A673 (cell line): ENCODE data around the gene GLRA3. TPM values are rescaled to one million over a fixed set of nuclear protein-coding genes. Genes with fewer than 3 reads are reported as not detected.

ENCODE experiments used
- BruUV-seq: library from RNA; stranded (reverse); fragments of 400-500 nt; replicated peaks from 2 replicates; lab custom pipeline; 2021; lab: Mats Ljungman, UMichigan
- CTCF ChIA-PET: fragments of 300-600 bp; sonication (Branson Sonifier 250); formaldehyde crosslinking; loops from one replicate; lab custom pipeline; 2022; ENCODE audit warnings: antibody characterized with exemption; lab: Charles Lee
- POLR2A ChIA-PET: fragments of 300-600 bp; sonication (Branson Sonifier 250); formaldehyde crosslinking; loops from one replicate; lab custom pipeline; 2022; ENCODE audit warnings: antibody characterized with exemption; ENCODE audit not compliant: low non-redundant PET; lab: Charles Lee
- DNase-seq: peaks from one replicate; pipeline ENCODE4 v3.0.0-alpha.2; 2015; ENCODE audit warnings: low spot score
- H3K27ac ChIP-seq: fragments of 200-600 bp; sonication (generic); 2 replicates; pipeline ENCODE4 v1.5.1; 2016; ENCODE audit warnings: mixed run types, low read depth, mild to moderate bottlenecking, mixed read lengths, antibody characterized with exemption, low read length; ENCODE audit not compliant: poor library complexity, severe bottlenecking
- H3K27me3 ChIP-seq: fragments of 200-600 bp; sonication (generic); replicated peaks from 2 replicates; pipeline ENCODE4 v1.6.1; 2017; ENCODE audit warnings: mixed run types, low read depth, mild to moderate bottlenecking, mixed read lengths, antibody characterized with exemption, low read length; ENCODE audit not compliant: insufficient read depth, poor library complexity
- H3K36me3 ChIP-seq: fragments of 200-600 bp; sonication (generic); 2 replicates; pipeline ENCODE4 v1.6.1; 2016; ENCODE audit warnings: mixed run types, mild to moderate bottlenecking, mixed read lengths, antibody characterized with exemption, low read length; ENCODE audit not compliant: insufficient read depth, poor library complexity, severe bottlenecking
- H3K4me1 ChIP-seq: fragments of 200-600 bp; sonication (generic); 2 replicates; pipeline ENCODE4 v1.6.1; 2017; ENCODE audit warnings: mixed run types, mild to moderate bottlenecking, mixed read lengths, antibody characterized with exemption, low read length; ENCODE audit not compliant: insufficient read depth, poor library complexity, severe bottlenecking
- H3K4me3 ChIP-seq: fragments of 200-600 bp; sonication (generic); 2 replicates; pipeline ENCODE4 v1.5.1; 2016; ENCODE audit warnings: low read depth, mixed run types, mild to moderate bottlenecking, mixed read lengths, low read length; ENCODE audit not compliant: poor library complexity, severe bottlenecking
- H3K9me3 ChIP-seq: fragments of 200-600 bp; sonication (generic); 2 replicates; pipeline ENCODE4 v1.6.1; 2016; ENCODE audit warnings: mixed run types, low read depth, mild to moderate bottlenecking, mixed read lengths, antibody characterized with exemption, low read length; ENCODE audit not compliant: poor library complexity, severe bottlenecking
- EZH2 ChIP-seq: fragments of 200-600 bp; sonication (generic); IDR thresholded peaks from 2 replicates; pipeline ENCODE4 v1.6.1; 2017; ENCODE audit warnings: borderline replicate concordance, low read depth, mild to moderate bottlenecking, mixed read lengths, antibody characterized with exemption, low read length; ENCODE audit not compliant: poor library complexity, severe bottlenecking
- intact Hi-C: fragments of 100-400 bp; cut with micrococcal nuclease; formaldehyde crosslinking; loops from one replicate; pipeline ENCODE4 v1.10.0; 2022; ENCODE audit not compliant: unreplicated experiment
- total RNA-seq: library from RNA; stranded (reverse); gene quantifications from 2 replicates; pipeline ENCODE4 v1.2.3, GENCODE V29; 2021
- TF ChIP-seq, protein P1 (sequence below): fragments of 300-800, 200-600 bp; sonication (generic); conservative IDR thresholded peaks from 2 replicates; pipeline ENCODE4 v1.5.1; 2017; ENCODE audit warnings: low read depth, mild to moderate bottlenecking, antibody characterized with exemption, low read length, moderate library complexity, mixed read lengths

The GLRA3 gene
- total RNA-seq, 1 experiment from 2014 or later = 0.06 TPM

DNA sequence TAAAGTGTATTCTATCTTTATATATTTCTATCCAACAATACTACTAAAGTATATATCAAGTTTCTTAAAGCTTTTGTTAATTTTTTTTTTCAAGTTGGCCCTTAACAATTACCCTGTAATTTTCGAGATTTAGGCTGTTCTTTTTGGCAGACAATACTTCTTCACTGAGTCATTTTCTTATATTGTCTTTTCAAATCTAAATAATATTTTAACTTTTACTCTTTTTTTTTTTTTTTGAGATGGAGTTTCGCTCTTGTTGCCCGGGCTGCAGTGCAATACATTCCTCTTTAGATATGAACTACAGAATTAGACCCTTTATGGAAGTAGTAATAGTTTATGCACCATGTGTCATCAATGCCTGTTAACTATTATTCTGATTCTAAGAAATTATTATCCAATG, 120.7 kb downstream of the GLRA3 start:
- Histone ChIP-seq H3K9me3 (no peaks in the 10 kb centered on the region), H3K27ac (no peak overlapping the region), H3K27me3 (no peaks in the 10 kb centered on the region), H3K4me1 (no peaks in the 10 kb centered on the region), H3K4me3 (no peak overlapping the region), H3K36me3 (no peaks in the 10 kb centered on the region)
- intact Hi-C loops = no loop called here
- TF ChIP-seq, protein P1, sequence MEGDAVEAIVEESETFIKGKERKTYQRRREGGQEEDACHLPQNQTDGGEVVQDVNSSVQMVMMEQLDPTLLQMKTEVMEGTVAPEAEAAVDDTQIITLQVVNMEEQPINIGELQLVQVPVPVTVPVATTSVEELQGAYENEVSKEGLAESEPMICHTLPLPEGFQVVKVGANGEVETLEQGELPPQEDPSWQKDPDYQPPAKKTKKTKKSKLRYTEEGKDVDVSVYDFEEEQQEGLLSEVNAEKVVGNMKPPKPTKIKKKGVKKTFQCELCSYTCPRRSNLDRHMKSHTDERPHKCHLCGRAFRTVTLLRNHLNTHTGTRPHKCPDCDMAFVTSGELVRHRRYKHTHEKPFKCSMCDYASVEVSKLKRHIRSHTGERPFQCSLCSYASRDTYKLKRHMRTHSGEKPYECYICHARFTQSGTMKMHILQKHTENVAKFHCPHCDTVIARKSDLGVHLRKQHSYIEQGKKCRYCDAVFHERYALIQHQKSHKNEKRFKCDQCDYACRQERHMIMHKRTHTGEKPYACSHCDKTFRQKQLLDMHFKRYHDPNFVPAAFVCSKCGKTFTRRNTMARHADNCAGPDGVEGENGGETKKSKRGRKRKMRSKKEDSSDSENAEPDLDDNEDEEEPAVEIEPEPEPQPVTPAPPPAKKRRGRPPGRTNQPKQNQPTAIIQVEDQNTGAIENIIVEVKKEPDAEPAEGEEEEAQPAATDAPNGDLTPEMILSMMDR = no peak
- no peak for TF ChIP-seq EZH2
- DNase-seq = no peak
- BruUV-seq = no TSS peak
- POLR2A ChIA-PET = no interaction called here
- CTCF ChIA-PET = no interaction called here

DNA sequence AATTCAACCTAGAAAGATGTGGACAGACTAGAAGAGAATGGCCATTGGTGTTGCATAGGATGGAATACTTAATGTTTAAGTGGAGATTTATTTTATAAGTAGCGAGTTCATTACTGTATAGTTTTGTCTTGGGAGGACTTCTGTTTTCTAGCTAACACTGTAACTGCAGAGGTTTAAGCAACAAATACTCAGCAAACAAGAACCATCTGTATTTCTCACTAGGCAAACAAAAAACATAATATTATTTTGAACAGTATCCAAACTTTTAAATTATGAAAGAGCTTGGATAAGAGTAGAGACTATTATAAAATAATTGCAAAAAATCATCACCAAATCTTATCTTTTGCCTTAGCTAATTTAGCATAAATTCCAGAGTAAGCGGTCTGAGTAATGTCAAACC, 121.1 kb downstream of the GLRA3 start:
- H3K4me3 ChIP-seq = no peak overlapping the region
- ChIA-PET CTCF (no interaction called here), POLR2A (no interaction called here)
- H3K36me3 ChIP-seq = no peaks in the 10 kb centered on the region
- intact Hi-C loops = no loop called here
- no peak for TF ChIP-seq EZH2
- TF ChIP-seq, protein P1 = no peak
- H3K27me3 ChIP-seq = no peaks in the 10 kb centered on the region
- BruUV-seq = no TSS peak
- no peaks in the 10 kb centered on the region for H3K9me3 ChIP-seq
- H3K27ac ChIP-seq = no peak overlapping the region
- no peaks in the 10 kb centered on the region for H3K4me1 ChIP-seq
- no peak for DNase-seq

DNA sequence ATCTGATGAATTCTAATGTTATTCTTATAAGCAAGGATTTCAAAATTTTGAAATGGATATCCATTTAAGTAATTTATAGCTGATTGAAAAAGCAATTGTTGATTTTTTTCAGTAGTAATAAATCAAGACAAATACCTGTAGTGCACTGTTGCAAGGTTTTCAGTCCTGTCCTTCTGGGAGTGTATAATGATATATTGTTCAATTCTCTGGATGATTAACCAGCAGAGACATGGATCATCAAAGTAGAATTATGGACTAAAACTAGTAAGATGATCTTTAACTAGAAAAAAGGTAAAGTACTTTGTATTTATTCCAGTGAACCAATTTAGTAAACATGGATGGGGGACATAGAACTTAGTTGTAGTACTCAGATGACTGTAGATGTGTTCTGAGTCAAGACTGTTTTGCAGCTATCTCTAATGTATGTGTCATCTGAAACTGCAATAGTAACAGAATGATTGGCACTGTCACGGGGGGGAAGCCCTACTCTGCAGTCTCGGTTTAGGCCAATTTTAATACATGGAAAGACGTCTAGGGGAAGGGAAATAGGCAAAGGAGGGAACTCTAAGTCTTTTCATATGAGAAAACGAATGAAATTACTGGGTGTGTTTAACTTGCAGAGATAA, 121.9 kb downstream of the GLRA3 start:
- H3K27me3 ChIP-seq = no peaks in the 10 kb centered on the region
- DNase-seq = no peak
- ChIA-PET CTCF (no interaction called here), POLR2A (no interaction called here)
- H3K36me3 ChIP-seq = no peaks in the 10 kb centered on the region
- no peak overlapping the region for H3K4me3 ChIP-seq
- H3K4me1 ChIP-seq = no peaks in the 10 kb centered on the region
- no peak overlapping the region for H3K27ac ChIP-seq
- TF ChIP-seq, protein P1 = no peak
- TF ChIP-seq EZH2 = no peak
- no TSS peak for BruUV-seq
- intact Hi-C loops = no loop called here
- no peaks in the 10 kb centered on the region for H3K9me3 ChIP-seq
